K562 (cell line): ENCODE results near the gene TTN. TPM values are rescaled to one million over a fixed set of nuclear protein-coding genes. Genes with fewer than 3 reads are reported as not detected.
"Not testable (repeated sequence)": the region's sequence is repeated elsewhere in the genome, so short reads cannot be mapped to it uniquely, and the experiment has no call there.

ENCODE experiments used
- ATAC-seq: fragments of 200-7000 bp; cut with Tn5 transposase; 3 replicates; pipeline ENCODE4 v1.9.1; 2020; ENCODE audit warnings: moderate library complexity
- BruUV-seq: library from RNA; stranded (reverse); fragments of 400-500 nt; replicated peaks from 2 replicates; lab custom pipeline; 2021; lab: Mats Ljungman, UMichigan
- CTCF ChIA-PET: fragments of 300-600 bp; formaldehyde crosslinking; extraction: SDS; loops from one replicate; lab custom pipeline; 2021; ENCODE audit warnings: low intra/inter-chr PET ratio; lab: Yijun Ruan, JAX
- POLR2A ChIA-PET: fragments of 300-600, 350-650 bp; sonication (Branson Sonifier 250); formaldehyde crosslinking; extraction: SDS; loops from one replicate; lab custom pipeline; 2021; ENCODE audit warnings: antibody characterized with exemption, inconsistent platforms; lab: Yijun Ruan, JAX
- DNase-seq, 4 experiments: peaks; one replicate each; pipeline versions ENCODE4 v3.0.0 to v3.0.0-alpha.2; 2011 to 2018; ENCODE audit warnings: low spot score in 3 of 4, mixed read lengths in 3 of 4; ENCODE audit errors: extremely low read depth in 1 of 4
- FAIRE-seq: peaks from 2 replicates; lab custom pipeline; 2011; peaks lifted over from hg19 to GRCh38; lab: Jason Lieb, UNC
- H2AFZ ChIP-seq: 2 replicates; pipeline ENCODE4 v1.6.0; 2011; ENCODE audit warnings: low read depth, low read length, control low read depth, inconsistent platforms
- H3K27ac ChIP-seq: fragments of 200-600 bp; 3 replicates; pipeline ENCODE4 v1.8.0; 2011; ENCODE audit warnings: low read depth, mild to moderate bottlenecking, control low read depth, inconsistent platforms, low read length, moderate library complexity, mixed read lengths; ENCODE audit errors: extremely low read depth
- H3K27me3 ChIP-seq, 2 experiments: fragments of 300-600 bp in 1 of 2; 2 replicates in 1 of 2; 3 replicates in 1 of 2; pipeline versions ENCODE4 v1.6.0 to v1.8.0; 2011; ENCODE audit warnings: inconsistent platforms in 2 of 2, low read length in 2 of 2, mild to moderate bottlenecking in 1 of 2, mixed read lengths in 1 of 2, moderate library complexity in 1 of 2; ENCODE audit not compliant: control insufficient read depth in 2 of 2, insufficient read depth in 2 of 2
- H3K36me3 ChIP-seq: fragments of 300-600 bp; 3 replicates; pipeline ENCODE4 v1.8.0; 2011; ENCODE audit warnings: mild to moderate bottlenecking, low read length, inconsistent platforms; ENCODE audit not compliant: control insufficient read depth, insufficient read depth
- H3K4me1 ChIP-seq, 2 experiments: fragments of 200-600 bp in 1 of 2; replicated peaks in 1 of 2; 2 replicates in 1 of 2; 3 replicates in 1 of 2; pipeline versions ENCODE4 v1.5.1 to v1.8.0; 2011; ENCODE audit warnings: inconsistent platforms in 2 of 2, low read length in 2 of 2, mild to moderate bottlenecking in 1 of 2, mixed read lengths in 1 of 2, moderate library complexity in 1 of 2; ENCODE audit not compliant: control insufficient read depth in 2 of 2, insufficient read depth in 2 of 2
- H3K4me2 ChIP-seq: 2 replicates; pipeline ENCODE4 v1.6.1; 2011; ENCODE audit warnings: low read length, control low read depth, inconsistent platforms, mixed read lengths; ENCODE audit not compliant: insufficient read depth
- H3K4me3 ChIP-seq: fragments of 200-600 bp; sonication (generic), shearing (Covaris generic); 2 replicates; pipeline ENCODE4 v1.5.1; 2016; ENCODE audit warnings: control low read depth, inconsistent platforms
- H3K79me2 ChIP-seq: fragments of 200-600 bp; 3 replicates; pipeline ENCODE4 v1.8.0; 2011; ENCODE audit warnings: low read length, inconsistent platforms; ENCODE audit not compliant: control insufficient read depth, insufficient read depth
- H3K9ac ChIP-seq, 2 experiments: 2 replicates each; pipeline versions ENCODE4 v1.6.0 to v1.6.1; 2011; ENCODE audit warnings: low read depth in 2 of 2, low read length in 2 of 2, control low read depth in 1 of 2, inconsistent platforms in 1 of 2, mild to moderate bottlenecking in 1 of 2, mixed read lengths in 1 of 2; ENCODE audit not compliant: insufficient read depth in 1 of 2
- H3K9me1 ChIP-seq: one replicate; pipeline ENCODE4 v1.6.0; 2011; ENCODE audit warnings: inconsistent platforms, mild to moderate bottlenecking, low read length, moderate library complexity; ENCODE audit not compliant: control insufficient read depth, insufficient read depth
- H3K9me3 ChIP-seq: replicated peaks from 2 replicates; pipeline ENCODE4 v1.5.1; 2011; ENCODE audit warnings: low read depth, low read length, inconsistent platforms; ENCODE audit not compliant: control insufficient read depth, insufficient read depth
- H4K20me1 ChIP-seq: replicated peaks from 2 replicates; pipeline ENCODE4 v1.6.1; 2011; ENCODE audit warnings: low read length, inconsistent platforms, mixed read lengths; ENCODE audit not compliant: control insufficient read depth, insufficient read depth
- CREBBP ChIP-seq: IDR thresholded peaks from one replicate; pipeline ENCODE4 v1.6.1; 2012; ENCODE audit warnings: low read depth, mild to moderate bottlenecking, control low read depth, inconsistent platforms, low read length
- FUS ChIP-seq: fragments of 200-400 bp; formaldehyde crosslinking; optimal IDR thresholded peaks from 2 replicates; pipeline ENCODE3; 2017; ENCODE audit warnings: low read depth, low read length
- GATA2 ChIP-seq: sonication (generic); formaldehyde crosslinking; IDR thresholded peaks from 2 replicates; pipeline ENCODE4 v1.4.0; 2020; ENCODE audit warnings: mild to moderate bottlenecking, missing genetic modification reagents
- HDAC8 ChIP-seq: fragments of 450-650 bp; IDR thresholded peaks from 2 replicates; pipeline ENCODE4 v1.6.1; 2016; ENCODE audit warnings: mild to moderate bottlenecking, missing genetic modification characterization, moderate library complexity, missing compliant biosample characterization
- HOXB6 ChIP-seq: fragments of 250-450 bp; sonication (Bioruptor Pico); IDR thresholded peaks from 2 replicates; pipeline ENCODE4 v1.5.1; 2022; ENCODE audit warnings: mild to moderate bottlenecking, borderline replicate concordance
- SAP30 ChIP-seq: fragments of 200-600 bp; sonication (generic); IDR thresholded peaks from 2 replicates; pipeline ENCODE4 v1.6.1; 2012; ENCODE audit warnings: borderline replicate concordance, low read depth, mild to moderate bottlenecking, moderate library complexity, low read length, control low read depth, inconsistent platforms; ENCODE audit not compliant: insufficient read depth, poor library complexity, severe bottlenecking
- ZC3H11A ChIP-seq: IDR thresholded peaks from 2 replicates; pipeline ENCODE4 v1.6.1; 2012; ENCODE audit warnings: low read depth, low read length, improper control_type of control experiment
- ZNF197 ChIP-seq: fragments of 200-800 bp; sonication (Bioruptor generic); IDR thresholded peaks from 2 replicates; pipeline ENCODE4 v1.6.1; 2016; ENCODE audit warnings: low read depth, missing genetic modification characterization, missing compliant biosample characterization
- WGBS: fragments of 100-300 bp; shearing (Covaris generic); methylation state at CpG from one replicate; pipeline ENCODE4 v1.1.6; 2016; ENCODE audit warnings: low coverage, mixed read lengths; ENCODE audit not compliant: insufficient coverage; ENCODE audit errors: missing lambda C conversion rate; 5-methylcytosine and 5-hydroxymethylcytosine counted together
- in situ Hi-C: fragments of 300-500 bp; cut with MboI; formaldehyde crosslinking; loops from 4 replicates; pipeline ENCODE4 v1.15.0; 2018; ENCODE audit warnings: inconsistent platforms, mixed read lengths
- intact Hi-C: fragments of 100-400 bp; cut with micrococcal nuclease; formaldehyde crosslinking; loops from 2 replicates; pipeline ENCODE4 v1.14.2; 2022
- polyA plus RNA-seq, 8 experiments: library from polyadenylated mRNA; depleted of rRNA in 4 of 8; stranded (reverse) in 5 of 8; unstranded in 3 of 8; fragments of >200 nt; fragmentation: Nextera tagmentation in 2 of 8; fragmentation: Illumina TruSeq in 1 of 8; extraction: Ambion mirVana in 2 of 8; extraction: Trizol in 1 of 8; gene quantifications; 2 replicates each; pipeline versions ENCODE4 v1.2.1 to v1.2.3, GENCODE V29; 2011 to 2014; ENCODE audit warnings: inconsistent platforms in 1 of 8, missing spikeins in 1 of 8
- total RNA-seq, 7 experiments: library from RNA; depleted of rRNA in 6 of 7; stranded (reverse); fragments of >200 nt in 6 of 7; fragmentation: Illumina TruSeq in 2 of 7; extraction: Trizol in 2 of 7; gene quantifications; 2 replicates each; pipeline versions ENCODE4 v1.2.1 to v1.2.3, GENCODE V29; 2011 to 2021; ENCODE audit warnings: low replicate concordance in 1 of 7
- TF ChIP-seq, protein P1 (sequence below), 3 experiments: IDR thresholded peaks in 2 of 3; conservative IDR thresholded peaks in 1 of 3; 2 replicates each; pipeline ENCODE4 v1.5.1; 2011 to 2012; ENCODE audit warnings: low read length in 3 of 3, mild to moderate bottlenecking in 3 of 3, control low read depth in 2 of 3, improper control_type of control experiment in 1 of 3, inconsistent platforms in 1 of 3, low read depth in 1 of 3, mixed read lengths in 1 of 3, moderate library complexity in 1 of 3; ENCODE audit not compliant: insufficient read depth in 2 of 3
- TF ChIP-seq, protein P2 (sequence below): sonication (generic); formaldehyde crosslinking; IDR thresholded peaks from 2 replicates; pipeline ENCODE4 v1.8.1; 2023; ENCODE audit warnings: mild to moderate bottlenecking, missing genetic modification reagents
- TF ChIP-seq, protein P3 (sequence below): fragments of 450-650 bp; formaldehyde crosslinking; IDR thresholded peaks from 2 replicates; pipeline ENCODE4 v1.4.0; 2020; ENCODE audit warnings: mild to moderate bottlenecking, moderate library complexity

Gene TTN
- total and polyA plus RNA-seq, 9 of the 15 experiments (the other 6 are each of a cell fraction or from before 2014, with no cell fraction given), result under 0.01 to 0.20 (median 0.04) TPM; not detected in 1

DNA sequence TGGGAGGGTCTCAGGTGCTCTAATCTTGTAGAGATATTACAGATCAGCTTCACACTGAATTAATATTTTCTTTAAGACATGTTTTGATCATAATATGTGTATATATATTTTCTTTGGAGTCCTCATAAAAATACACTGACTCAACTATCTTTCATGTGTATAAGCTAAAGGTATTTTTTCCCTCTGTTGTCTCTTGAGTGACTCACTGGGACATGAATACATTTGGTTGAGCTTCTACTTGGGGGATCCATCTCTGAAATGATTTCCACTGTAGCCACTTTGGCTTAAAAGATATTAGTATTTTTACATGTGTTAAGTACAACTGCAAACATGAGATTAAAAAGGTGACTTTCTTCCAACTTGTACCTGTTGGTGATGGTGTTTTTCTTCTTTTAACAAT lies 140.8 kb downstream of the TTN start:
- H3K36me3 ChIP-seq, result no peaks in the 10 kb centered on the region
- H3K79me2 ChIP-seq, result no peaks in the 10 kb centered on the region
- TF ChIP-seq, protein P1, sequence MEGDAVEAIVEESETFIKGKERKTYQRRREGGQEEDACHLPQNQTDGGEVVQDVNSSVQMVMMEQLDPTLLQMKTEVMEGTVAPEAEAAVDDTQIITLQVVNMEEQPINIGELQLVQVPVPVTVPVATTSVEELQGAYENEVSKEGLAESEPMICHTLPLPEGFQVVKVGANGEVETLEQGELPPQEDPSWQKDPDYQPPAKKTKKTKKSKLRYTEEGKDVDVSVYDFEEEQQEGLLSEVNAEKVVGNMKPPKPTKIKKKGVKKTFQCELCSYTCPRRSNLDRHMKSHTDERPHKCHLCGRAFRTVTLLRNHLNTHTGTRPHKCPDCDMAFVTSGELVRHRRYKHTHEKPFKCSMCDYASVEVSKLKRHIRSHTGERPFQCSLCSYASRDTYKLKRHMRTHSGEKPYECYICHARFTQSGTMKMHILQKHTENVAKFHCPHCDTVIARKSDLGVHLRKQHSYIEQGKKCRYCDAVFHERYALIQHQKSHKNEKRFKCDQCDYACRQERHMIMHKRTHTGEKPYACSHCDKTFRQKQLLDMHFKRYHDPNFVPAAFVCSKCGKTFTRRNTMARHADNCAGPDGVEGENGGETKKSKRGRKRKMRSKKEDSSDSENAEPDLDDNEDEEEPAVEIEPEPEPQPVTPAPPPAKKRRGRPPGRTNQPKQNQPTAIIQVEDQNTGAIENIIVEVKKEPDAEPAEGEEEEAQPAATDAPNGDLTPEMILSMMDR (IDR thresholded peaks at IDR 0.05 in 2 of 3, conservative IDR thresholded peaks at IDR 0.05 in 1 of 3; ENCODE audit: insufficient read depth in 2 of 3, low read depth in 1 of 3, low read length in 3 of 3), result no peak
- TF ChIP-seq FUS, result no peak
- TF ChIP-seq, protein P2, sequence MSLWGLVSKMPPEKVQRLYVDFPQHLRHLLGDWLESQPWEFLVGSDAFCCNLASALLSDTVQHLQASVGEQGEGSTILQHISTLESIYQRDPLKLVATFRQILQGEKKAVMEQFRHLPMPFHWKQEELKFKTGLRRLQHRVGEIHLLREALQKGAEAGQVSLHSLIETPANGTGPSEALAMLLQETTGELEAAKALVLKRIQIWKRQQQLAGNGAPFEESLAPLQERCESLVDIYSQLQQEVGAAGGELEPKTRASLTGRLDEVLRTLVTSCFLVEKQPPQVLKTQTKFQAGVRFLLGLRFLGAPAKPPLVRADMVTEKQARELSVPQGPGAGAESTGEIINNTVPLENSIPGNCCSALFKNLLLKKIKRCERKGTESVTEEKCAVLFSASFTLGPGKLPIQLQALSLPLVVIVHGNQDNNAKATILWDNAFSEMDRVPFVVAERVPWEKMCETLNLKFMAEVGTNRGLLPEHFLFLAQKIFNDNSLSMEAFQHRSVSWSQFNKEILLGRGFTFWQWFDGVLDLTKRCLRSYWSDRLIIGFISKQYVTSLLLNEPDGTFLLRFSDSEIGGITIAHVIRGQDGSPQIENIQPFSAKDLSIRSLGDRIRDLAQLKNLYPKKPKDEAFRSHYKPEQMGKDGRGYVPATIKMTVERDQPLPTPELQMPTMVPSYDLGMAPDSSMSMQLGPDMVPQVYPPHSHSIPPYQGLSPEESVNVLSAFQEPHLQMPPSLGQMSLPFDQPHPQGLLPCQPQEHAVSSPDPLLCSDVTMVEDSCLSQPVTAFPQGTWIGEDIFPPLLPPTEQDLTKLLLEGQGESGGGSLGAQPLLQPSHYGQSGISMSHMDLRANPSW (CRISPR knock-in tag), result no peak
- no peak for TF ChIP-seq ZC3H11A
- TF ChIP-seq, protein P3, sequence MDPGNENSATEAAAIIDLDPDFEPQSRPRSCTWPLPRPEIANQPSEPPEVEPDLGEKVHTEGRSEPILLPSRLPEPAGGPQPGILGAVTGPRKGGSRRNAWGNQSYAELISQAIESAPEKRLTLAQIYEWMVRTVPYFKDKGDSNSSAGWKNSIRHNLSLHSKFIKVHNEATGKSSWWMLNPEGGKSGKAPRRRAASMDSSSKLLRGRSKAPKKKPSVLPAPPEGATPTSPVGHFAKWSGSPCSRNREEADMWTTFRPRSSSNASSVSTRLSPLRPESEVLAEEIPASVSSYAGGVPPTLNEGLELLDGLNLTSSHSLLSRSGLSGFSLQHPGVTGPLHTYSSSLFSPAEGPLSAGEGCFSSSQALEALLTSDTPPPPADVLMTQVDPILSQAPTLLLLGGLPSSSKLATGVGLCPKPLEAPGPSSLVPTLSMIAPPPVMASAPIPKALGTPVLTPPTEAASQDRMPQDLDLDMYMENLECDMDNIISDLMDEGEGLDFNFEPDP (CRISPR knock-in tag), result no peak
- no peak for TF ChIP-seq HOXB6 (CRISPR knock-in tag)
- no peak for TF ChIP-seq ZNF197
- TF ChIP-seq GATA2 (CRISPR knock-in tag), result no peak
- no peak for TF ChIP-seq HDAC8 (tag)
- no peak for TF ChIP-seq CREBBP
- no peak for TF ChIP-seq SAP30
- H3K9me1 ChIP-seq, result no peaks in the 10 kb centered on the region
- no peak overlapping the region for H3K27ac ChIP-seq
- ChIA-PET CTCF (no interaction called here), POLR2A (no interaction called here)
- H3K4me3 ChIP-seq, result no peak overlapping the region
- H2AFZ ChIP-seq, result no peak overlapping the region
- BruUV-seq, result no TSS peak
- intact Hi-C loops, result no loop called here
- no peak overlapping the region for H3K9ac ChIP-seq
- H3K9me3 ChIP-seq, result no peaks in the 10 kb centered on the region
- no peaks in the 10 kb centered on the region for H3K4me1 ChIP-seq
- H4K20me1 ChIP-seq, result no peaks in the 10 kb centered on the region
- DNase-seq (no peak), FAIRE-seq (no peak), ATAC-seq (no peak)
- 0 out of 5 replicates have a peak, but pooled peaks cover 0 to 2% of the 10 kb centered on the region in 2 experiments for H3K27me3 ChIP-seq
- in situ Hi-C loops, result no loop called here
- H3K4me2 ChIP-seq, result no peak overlapping the region

DNA sequence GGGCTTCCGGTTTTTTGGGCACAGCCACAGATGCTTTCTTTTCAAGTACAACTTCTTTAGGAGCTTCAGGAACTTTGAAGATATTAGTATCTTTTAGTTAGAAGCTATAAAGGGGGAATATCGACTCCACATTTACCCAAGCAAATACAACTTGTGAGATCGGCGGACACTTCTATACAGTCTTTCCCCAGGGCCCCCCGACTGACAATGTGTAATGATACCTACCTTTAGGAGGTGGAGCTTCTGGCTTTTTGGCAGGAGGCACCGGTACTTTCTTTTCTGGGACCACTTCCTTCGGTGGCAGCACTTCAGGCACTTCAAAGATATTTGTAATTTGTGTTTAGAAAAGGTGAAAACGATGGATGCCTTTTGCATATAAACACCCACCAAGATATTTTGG lies 148.7 kb downstream of the TTN start:
- H3K9ac ChIP-seq, in situ Hi-C loops, H4K20me1 ChIP-seq, intact Hi-C loops, H3K4me3 ChIP-seq, H3K4me1 ChIP-seq, H3K79me2 ChIP-seq, H2AFZ ChIP-seq, FAIRE-seq, H3K4me2 ChIP-seq, BruUV-seq, CTCF ChIA-PET, DNase-seq, H3K27me3 ChIP-seq, H3K9me1 ChIP-seq, H3K9me3 ChIP-seq, H3K27ac ChIP-seq, H3K36me3 ChIP-seq, POLR2A ChIA-PET, ATAC-seq: not testable (repeated sequence)
- 0% methylated on average over 2 of the region's 8 CpGs for WGBS
